ENCODE data around the gene CDH13.

Gene CDH13

GRCh38 chr16:82655720-82656490 is 29.1 kb downstream of the CDH13 start:
- peaks cover 33% of the 10 kb centered on the region for H3K4me1 ChIP-seq (ENCODE audit: control insufficient read depth, low read length)
- no peak overlapping the region for H3K4me2 ChIP-seq (ENCODE audit: low read length)
- no peaks in the 10 kb centered on the region for H3K9me2 ChIP-seq (replicated peaks; ENCODE audit: control insufficient read depth, low read length)
- H4K20me1 ChIP-seq (ENCODE audit: control insufficient read depth, insufficient read depth, low read depth, low read length), result no peaks in the 10 kb centered on the region
- no peaks in the 10 kb centered on the region for H3K27me3 ChIP-seq (ENCODE audit: control insufficient read depth, low read length)
- no peaks in the 10 kb centered on the region for H3F3A ChIP-seq (ENCODE audit: control insufficient read depth, insufficient read depth)
- H3K27ac ChIP-seq (ENCODE audit: low read depth, low read length), result no peak overlapping the region
- no peaks in the 10 kb centered on the region for H3K36me3 ChIP-seq (ENCODE audit: control insufficient read depth, low read length)
- 0 out of 2 replicates have a peak, but pooled peaks cover 4% of the 10 kb centered on the region for H3K9me3 ChIP-seq (ENCODE audit: control insufficient read depth, insufficient read depth, low read length)
- TF ChIP-seq EZH2phosphoT487 (IDR thresholded peaks at IDR 0.05; ENCODE audit: borderline replicate concordance, low read length), result no peak
- TF ChIP-seq CTCF (IDR thresholded peaks at IDR 0.05; ENCODE audit: low read depth, low read length, poor library complexity, severe bottlenecking), result no peak
- H3K4me3 ChIP-seq (ENCODE audit: low read length), result no peak overlapping the region
- no peaks in the 10 kb centered on the region for H3K79me2 ChIP-seq (ENCODE audit: control insufficient read depth, low read length)

- H3F3A ChIP-seq (ENCODE audit: control insufficient read depth, insufficient read depth), result no peaks in the 10 kb centered on the region
- no peak overlapping the region for H3K27ac ChIP-seq (ENCODE audit: low read depth, low read length)
- H3K4me2 ChIP-seq (ENCODE audit: low read length), result no peak overlapping the region
- H3K27me3 ChIP-seq (ENCODE audit: control insufficient read depth, low read length), result no peaks in the 10 kb centered on the region
- no peaks in the 10 kb centered on the region for H3K79me2 ChIP-seq (ENCODE audit: control insufficient read depth, low read length)
- H4K20me1 ChIP-seq (ENCODE audit: control insufficient read depth, insufficient read depth, low read depth, low read length), result no peaks in the 10 kb centered on the region
- no peaks in the 10 kb centered on the region for H3K9me2 ChIP-seq (replicated peaks; ENCODE audit: control insufficient read depth, low read length)
- H3K9me3 ChIP-seq (ENCODE audit: control insufficient read depth, insufficient read depth, low read length), result no peaks in the 10 kb centered on the region
- H3K36me3 ChIP-seq (ENCODE audit: control insufficient read depth, low read length), result no peaks in the 10 kb centered on the region
- no peak overlapping the region for H3K4me3 ChIP-seq (ENCODE audit: low read length)
- H3K4me1 ChIP-seq (ENCODE audit: control insufficient read depth, low read length), result peaks cover 22% of the 10 kb centered on the region
- TF ChIP-seq CTCF (IDR thresholded peaks at IDR 0.05; ENCODE audit: low read depth, low read length, poor library complexity, severe bottlenecking), result no peak
- TF ChIP-seq EZH2phosphoT487 (IDR thresholded peaks at IDR 0.05; ENCODE audit: borderline replicate concordance, low read length), result no peak
These were observed 30.5 kb downstream of the CDH13 start for GRCh38 chr16:82657239-82657638.

GRCh38 chr16:82657786-82658185 is 31.0 kb downstream of the CDH13 start:
- Histone ChIP-seq H3F3A (ENCODE audit: control insufficient read depth, insufficient read depth) (no peaks in the 10 kb centered on the region), H3K9me2 (replicated peaks; ENCODE audit: control insufficient read depth, low read length) (no peaks in the 10 kb centered on the region), H3K79me2 (ENCODE audit: control insufficient read depth, low read length) (no peaks in the 10 kb centered on the region), H3K4me3 (ENCODE audit: low read length) (no peak overlapping the region), H3K27me3 (ENCODE audit: control insufficient read depth, low read length) (no peaks in the 10 kb centered on the region), H3K9me3 (ENCODE audit: control insufficient read depth, insufficient read depth, low read length) (no peaks in the 10 kb centered on the region), H3K36me3 (ENCODE audit: control insufficient read depth, low read length) (no peaks in the 10 kb centered on the region), H3K27ac (ENCODE audit: low read depth, low read length) (no peak overlapping the region), H3K4me1 (ENCODE audit: control insufficient read depth, low read length) (peaks cover 17% of the 10 kb centered on the region), H3K4me2 (ENCODE audit: low read length) (no peak overlapping the region), H4K20me1 (ENCODE audit: control insufficient read depth, insufficient read depth, low read depth, low read length) (no peaks in the 10 kb centered on the region)
- TF ChIP-seq EZH2phosphoT487 (IDR thresholded peaks at IDR 0.05; ENCODE audit: borderline replicate concordance, low read length), result no peak
- no peak for TF ChIP-seq CTCF (IDR thresholded peaks at IDR 0.05; ENCODE audit: low read depth, low read length, poor library complexity, severe bottlenecking)

All from DOHH2 (cell line).